Naive B cell (primary cell): ENCODE results near the gene SECISBP2. TPM values are rescaled to one million over a fixed set of nuclear protein-coding genes. Genes with fewer than 3 reads are reported as not detected.

Experiments
- ATAC-seq, 2 donors: fragments of 150-1000 bp; cut with Tn5 transposase; 2 replicates each; pipeline ENCODE4 v1.10.0; 2021; ENCODE audit warnings: low read depth in 2 of 2, mild to moderate bottlenecking in 2 of 2, moderate library complexity in 2 of 2
- DNase-seq: peaks from one replicate; pipeline ENCODE4 v3.0.0; 2022
- H3K27ac Mint-ChIP-seq, 6 donors: one replicate each; pipeline ENCODE4 v1.8.0; 2020 to 2022; ENCODE audit warnings: mild to moderate bottlenecking in 6 of 6, mixed read lengths in 6 of 6, moderate library complexity in 5 of 6, inconsistent platforms in 2 of 6
- H3K27me3 Mint-ChIP-seq, 3 donors: one replicate each; pipeline ENCODE4 v1.8.0; 2021 to 2022; ENCODE audit warnings: mixed read lengths in 3 of 3, mild to moderate bottlenecking in 1 of 3
- H3K36me3 Mint-ChIP-seq, 2 donors: one replicate each; pipeline ENCODE4 v1.8.0; 2020 to 2022; ENCODE audit warnings: mixed read lengths in 2 of 2, inconsistent platforms in 1 of 2, mild to moderate bottlenecking in 1 of 2
- H3K4me1 Mint-ChIP-seq, 3 donors: one replicate each; pipeline ENCODE4 v1.8.0; 2020 to 2022; ENCODE audit warnings: mixed read lengths in 3 of 3, inconsistent platforms in 1 of 3, mild to moderate bottlenecking in 1 of 3, moderate library complexity in 1 of 3
- H3K4me3 Mint-ChIP-seq, 8 donors: one replicate each; pipeline ENCODE4 v1.8.0; 2020 to 2022; ENCODE audit warnings: mild to moderate bottlenecking in 8 of 8, mixed read lengths in 8 of 8, moderate library complexity in 8 of 8, inconsistent platforms in 2 of 8
- H3K9me3 Mint-ChIP-seq, 7 donors: one replicate each; pipeline ENCODE4 v1.8.0; 2020 to 2022; ENCODE audit warnings: mixed read lengths in 7 of 7, mild to moderate bottlenecking in 5 of 7, inconsistent platforms in 2 of 7, moderate library complexity in 1 of 7
- polyA plus RNA-seq, 6 donors: library from polyadenylated mRNA; unstranded; fragments of 300-500 nt; fragmentation: Illumina TruSeq; gene quantifications; one replicate each; pipeline ENCODE4 v1.2.3, GENCODE V29; 2021; ENCODE audit warnings: low read depth in 6 of 6

The SECISBP2 gene
- polyA plus RNA-seq, 6 donors from 2014 or later: 15.4 to 39.3 (median 28.2) TPM

- Mint-ChIP-seq H3K27ac (peak overlapping the region in 3 of 6 donors; percentile 15 to 77 (median 33)), H3K4me1 (peaks cover 66 to 80% (median 70%) of the 10 kb centered on the region in 3 donors), H3K27me3 (no peaks in the 10 kb centered on the region), H3K36me3 (peaks cover 16 to 28% of the 10 kb centered on the region in 2 donors), H3K9me3 (peaks cover 0 to 5% (median 4%) of the 10 kb centered on the region in 7 donors), H3K4me3 (peak overlapping the region in 2 of 8 donors; percentile 9 to 60)
- no peak for DNase-seq
- ATAC-seq: no peak
Measured at GRCh38 chr9:89402695-89403427, 84.6 kb downstream of the SECISBP2 start.

GRCh38 chr9:89404074-89404473, 85.8 kb downstream of the SECISBP2 start:
- H3K4me3 Mint-ChIP-seq: peak overlapping the region in 3 of 8 donors; percentile 62 to 71 (median 69)
- peaks cover 17 to 24% of the 10 kb centered on the region in 2 donors for H3K36me3 Mint-ChIP-seq
- H3K4me1 Mint-ChIP-seq: peaks cover 75 to 93% (median 82%) of the 10 kb centered on the region in 3 donors
- H3K27ac Mint-ChIP-seq: peak overlapping the region in 5 of 6 donors; percentile 65 to 90 (median 83)
- peaks cover 0 to 5% (median 4%) of the 10 kb centered on the region in 7 donors for H3K9me3 Mint-ChIP-seq
- no peaks in the 10 kb centered on the region for H3K27me3 Mint-ChIP-seq
- ATAC-seq (no peak), DNase-seq (no peak)

- no peaks in the 10 kb centered on the region for H3K27me3 Mint-ChIP-seq
- H3K4me1 Mint-ChIP-seq: peaks cover 78 to 93% (median 81%) of the 10 kb centered on the region in 3 donors
- H3K36me3 Mint-ChIP-seq: peaks cover 22 to 24% of the 10 kb centered on the region in 2 donors
- peaks cover 0 to 5% (median 4%) of the 10 kb centered on the region in 7 donors for H3K9me3 Mint-ChIP-seq
- ATAC-seq (peak; percentile 49 to 56), DNase-seq (peak; percentile 27)
- H3K4me3 Mint-ChIP-seq: peak overlapping the region; percentile 59 to 86 (median 77)
- H3K27ac Mint-ChIP-seq: peak overlapping the region; percentile 81 to 96 (median 90)
Measured at GRCh38 chr9:89405826-89406225, 87.5 kb downstream of the SECISBP2 start.

- DNase-seq: no peak
- no peaks in the 10 kb centered on the region for H3K27me3 Mint-ChIP-seq
- H3K27ac Mint-ChIP-seq: peak overlapping the region in 4 of 6 donors; percentile 39 to 92 (median 82)
- H3K36me3 Mint-ChIP-seq: peaks cover 14 to 19% of the 10 kb centered on the region in 2 donors
- no peak for ATAC-seq
- H3K4me3 Mint-ChIP-seq: peak overlapping the region in 6 of 8 donors; percentile 17 to 83 (median 73)
- H3K9me3 Mint-ChIP-seq: peaks cover 0 to 5% (median 4%) of the 10 kb centered on the region in 7 donors
- peaks cover 75 to 87% (median 76%) of the 10 kb centered on the region in 3 donors for H3K4me1 Mint-ChIP-seq
Measured at GRCh38 chr9:89407070-89407469, 88.8 kb downstream of the SECISBP2 start.

GRCh38 chr9:89408628-89409101, 90.4 kb downstream of the SECISBP2 start:
- peak; percentile 40 for DNase-seq
- H3K27me3 Mint-ChIP-seq: no peaks in the 10 kb centered on the region

More at GRCh38 chr9:89408628-89409101, 90.4 kb downstream of the SECISBP2 start:
- peaks cover 67 to 79% (median 75%) of the 10 kb centered on the region in 3 donors for H3K4me1 Mint-ChIP-seq
- peaks cover 11 to 16% of the 10 kb centered on the region in 2 donors for H3K36me3 Mint-ChIP-seq
- peak overlapping the region in 7 of 8 donors; percentile 66 to 81 (median 77) for H3K4me3 Mint-ChIP-seq
- peaks cover 0 to 5% (median 4%) of the 10 kb centered on the region in 7 donors for H3K9me3 Mint-ChIP-seq
- peak; percentile 76 to 88 for ATAC-seq
- H3K27ac Mint-ChIP-seq: peak overlapping the region in 4 of 6 donors; percentile 16 to 87 (median 53)

Other genes starting within 250 kb of the SECISBP2 start
- under 1 TPM in 2 of 6 donors, not detected in 4; 0.04 to 0.24 TPM for gene SHC3, start 139.7 kb upstream of the SECISBP2 start, polyA plus RNA-seq
- gene CKS2, start 7.3 kb upstream of the SECISBP2 start, polyA plus RNA-seq: 10 to 100 TPM; 22.9 to 46.9 (median 39.0) TPM
- 10 to 100 TPM; 13.4 to 38.2 (median 21.5) TPM for gene SEMA4D, start 179.6 kb downstream of the SECISBP2 start, polyA plus RNA-seq